Hepatocyte (in vitro differentiated cells): ENCODE results near the gene CDH26.

ENCODE experiments used
- EZH2 ChIP-seq: fragments of 200-600 bp; sonication (generic); IDR thresholded peaks from 2 replicates; pipeline ENCODE4 v1.6.1; 2016; ENCODE audit warnings: antibody characterized with exemption, mild to moderate bottlenecking, borderline replicate concordance
- TF ChIP-seq, protein P1 (sequence below): fragments of 200-600 bp; sonication (generic); IDR thresholded peaks from 2 replicates; pipeline ENCODE4 v1.5.1; 2016; ENCODE audit warnings: antibody characterized with exemption, mild to moderate bottlenecking; ENCODE audit not compliant: poor library complexity

DNA sequence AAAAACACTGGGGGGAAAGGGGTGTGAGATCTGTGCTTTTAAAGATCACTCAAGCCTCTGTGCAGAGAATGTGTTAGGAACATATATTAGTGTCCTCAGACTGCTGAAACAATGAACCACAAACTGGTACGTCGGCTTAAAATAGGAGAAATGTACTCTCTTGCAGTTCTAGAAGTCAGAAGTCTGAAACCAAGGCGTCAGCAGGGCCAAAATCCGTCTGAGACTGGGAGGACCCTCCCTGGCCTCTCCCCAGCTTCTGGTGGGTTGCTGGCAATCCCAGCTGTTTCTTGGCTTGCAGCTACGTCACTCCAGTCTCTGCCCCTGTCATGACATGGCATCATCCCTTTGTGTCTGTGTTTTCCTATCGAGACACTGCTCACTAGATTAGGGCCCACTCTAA lies 3.9 kb downstream of the CDH26 start:
- TF ChIP-seq, protein P1, sequence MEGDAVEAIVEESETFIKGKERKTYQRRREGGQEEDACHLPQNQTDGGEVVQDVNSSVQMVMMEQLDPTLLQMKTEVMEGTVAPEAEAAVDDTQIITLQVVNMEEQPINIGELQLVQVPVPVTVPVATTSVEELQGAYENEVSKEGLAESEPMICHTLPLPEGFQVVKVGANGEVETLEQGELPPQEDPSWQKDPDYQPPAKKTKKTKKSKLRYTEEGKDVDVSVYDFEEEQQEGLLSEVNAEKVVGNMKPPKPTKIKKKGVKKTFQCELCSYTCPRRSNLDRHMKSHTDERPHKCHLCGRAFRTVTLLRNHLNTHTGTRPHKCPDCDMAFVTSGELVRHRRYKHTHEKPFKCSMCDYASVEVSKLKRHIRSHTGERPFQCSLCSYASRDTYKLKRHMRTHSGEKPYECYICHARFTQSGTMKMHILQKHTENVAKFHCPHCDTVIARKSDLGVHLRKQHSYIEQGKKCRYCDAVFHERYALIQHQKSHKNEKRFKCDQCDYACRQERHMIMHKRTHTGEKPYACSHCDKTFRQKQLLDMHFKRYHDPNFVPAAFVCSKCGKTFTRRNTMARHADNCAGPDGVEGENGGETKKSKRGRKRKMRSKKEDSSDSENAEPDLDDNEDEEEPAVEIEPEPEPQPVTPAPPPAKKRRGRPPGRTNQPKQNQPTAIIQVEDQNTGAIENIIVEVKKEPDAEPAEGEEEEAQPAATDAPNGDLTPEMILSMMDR: no peak
- no peak for TF ChIP-seq EZH2
